ENCODE results near the gene CLK3.
"Not testable (repeated sequence)": the region's sequence is repeated elsewhere in the genome, so short reads cannot be mapped to it uniquely, and the experiment has no call there.

CLK3 gene

DNA sequence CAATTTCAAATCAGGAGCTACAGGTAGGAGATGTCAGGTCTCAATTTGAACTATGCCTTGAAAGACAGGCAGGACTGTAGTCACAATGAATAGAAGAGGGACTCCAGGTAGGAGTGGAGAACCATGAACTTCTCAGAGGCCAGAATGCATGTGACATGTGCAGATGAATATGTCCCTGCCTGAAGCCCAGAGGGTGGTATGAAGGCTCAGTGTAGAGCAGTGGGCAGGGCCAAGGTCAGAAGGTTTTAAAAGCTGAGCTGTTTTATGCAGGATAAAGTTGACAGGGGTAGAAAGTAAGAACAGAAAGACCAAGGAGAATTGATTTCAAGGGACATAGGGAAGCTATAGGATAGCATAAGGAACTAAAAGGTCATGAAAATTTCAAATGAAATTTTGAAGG lies 30.8 kb downstream of the CLK3 start:
- no peak for DNase-seq

DNA sequence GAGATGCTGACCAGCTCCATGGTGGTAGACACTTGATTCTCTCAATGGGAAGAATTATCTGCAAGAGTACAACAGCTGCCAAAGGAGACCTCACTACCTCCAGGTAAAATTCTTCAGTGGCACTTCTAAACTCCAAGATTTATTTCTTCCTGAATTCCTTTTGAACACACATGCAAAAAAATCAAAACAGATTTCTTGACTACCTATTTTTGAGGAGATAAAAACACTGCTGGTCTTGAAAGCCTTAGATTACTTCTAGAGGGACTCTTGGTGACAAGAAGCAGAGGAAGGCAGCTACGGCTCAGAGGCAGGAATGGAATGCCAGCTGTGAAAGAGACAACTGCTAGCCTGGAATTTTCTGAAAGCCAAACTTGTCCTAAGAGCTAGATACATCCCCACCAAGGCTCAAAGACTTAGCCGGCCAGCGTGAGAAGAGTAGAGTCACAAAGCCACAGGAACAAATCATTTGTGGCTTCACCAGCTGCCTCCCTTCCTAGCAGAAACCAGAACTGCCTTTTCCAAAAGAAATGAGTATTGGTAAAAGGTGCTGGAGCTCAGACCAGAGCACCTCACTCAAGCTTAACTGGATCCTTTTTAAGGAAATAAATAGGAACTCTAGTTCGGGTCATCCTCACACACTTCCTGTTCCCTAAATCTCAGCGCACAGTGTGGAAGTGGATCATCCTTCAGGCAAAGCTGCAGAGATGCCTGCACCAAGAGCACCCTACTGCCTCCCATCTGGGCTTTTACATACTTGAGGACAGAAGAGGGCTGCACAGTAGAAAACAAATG lies 32.6 kb downstream of the CLK3 start:
- no peak for DNase-seq

DNA sequence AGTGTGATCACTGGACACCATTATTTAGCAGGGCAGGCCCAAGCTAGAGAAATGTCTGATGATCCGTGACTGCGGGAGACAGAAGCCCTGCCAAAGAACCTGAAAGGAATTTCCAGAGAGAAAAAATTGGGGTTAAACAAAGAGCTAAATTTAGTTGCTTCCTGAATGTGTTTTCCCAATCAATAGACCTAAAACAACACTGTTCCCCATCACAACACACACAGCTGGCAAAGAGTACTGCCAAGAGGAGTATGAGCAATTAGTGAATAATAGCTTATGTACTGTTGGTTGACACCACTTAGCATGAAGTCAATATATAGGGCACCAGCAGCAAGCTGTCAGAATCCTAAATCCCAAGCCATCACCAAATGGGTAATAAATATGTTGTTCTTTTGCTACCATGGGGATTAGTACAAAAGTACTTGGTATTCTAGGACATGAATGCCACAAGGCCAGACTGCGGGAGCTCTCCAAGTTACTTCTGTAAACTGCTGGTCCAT lies 35.7 kb downstream of the CLK3 start:
- no peak for DNase-seq

DNA sequence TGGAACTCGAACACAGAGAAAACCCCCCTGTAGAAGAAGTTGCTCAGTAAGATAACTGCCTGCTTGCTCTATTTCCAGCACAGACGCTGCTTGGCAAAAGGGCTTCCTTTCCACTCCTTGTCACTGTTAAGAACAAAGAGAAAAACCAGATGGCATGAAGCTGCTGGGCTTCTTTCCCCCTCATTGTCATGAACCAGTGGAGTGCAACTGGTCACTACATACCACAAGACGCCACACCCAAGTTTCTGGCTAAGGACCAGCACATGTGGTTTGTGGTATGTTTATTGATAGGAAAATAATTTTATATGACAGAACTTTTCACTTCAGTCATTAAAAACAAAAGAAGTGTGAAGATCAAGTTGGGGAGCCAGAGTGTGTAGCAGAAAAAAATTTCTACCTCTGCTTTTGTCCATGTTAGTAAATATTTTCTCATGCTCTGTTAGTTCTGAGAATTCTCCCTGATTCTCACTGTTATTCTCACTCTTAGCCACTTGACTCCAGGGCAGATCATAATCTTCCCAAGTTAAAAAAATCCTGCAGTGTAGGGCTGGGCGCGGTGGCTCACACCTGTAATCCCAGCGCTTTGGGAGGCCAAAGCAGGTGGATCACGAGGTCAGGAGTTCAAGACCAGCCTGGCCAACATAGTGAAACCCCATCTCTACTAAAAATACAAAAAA lies 37.9 kb downstream of the CLK3 start:
- no peak for DNase-seq

DNA sequence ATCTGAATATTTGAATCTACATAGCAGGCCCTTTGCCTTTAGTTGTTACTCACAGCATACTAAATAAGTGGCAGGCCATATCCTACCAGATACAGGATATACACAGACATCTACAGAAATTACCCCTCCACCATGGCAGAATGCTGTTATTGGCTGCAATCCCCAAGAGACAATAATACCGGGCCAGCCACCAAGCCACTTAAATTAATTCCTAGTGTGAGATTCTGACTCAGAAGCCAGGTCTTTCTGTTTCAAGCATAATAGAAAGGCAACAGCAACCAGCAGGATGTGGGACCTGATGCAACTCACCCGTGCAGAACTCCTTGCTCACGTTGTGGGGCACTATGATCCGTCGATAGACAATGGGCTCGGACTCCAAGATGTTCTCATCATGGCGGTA lies 39.8 kb downstream of the CLK3 start:
- DNase-seq = no peak

DNA sequence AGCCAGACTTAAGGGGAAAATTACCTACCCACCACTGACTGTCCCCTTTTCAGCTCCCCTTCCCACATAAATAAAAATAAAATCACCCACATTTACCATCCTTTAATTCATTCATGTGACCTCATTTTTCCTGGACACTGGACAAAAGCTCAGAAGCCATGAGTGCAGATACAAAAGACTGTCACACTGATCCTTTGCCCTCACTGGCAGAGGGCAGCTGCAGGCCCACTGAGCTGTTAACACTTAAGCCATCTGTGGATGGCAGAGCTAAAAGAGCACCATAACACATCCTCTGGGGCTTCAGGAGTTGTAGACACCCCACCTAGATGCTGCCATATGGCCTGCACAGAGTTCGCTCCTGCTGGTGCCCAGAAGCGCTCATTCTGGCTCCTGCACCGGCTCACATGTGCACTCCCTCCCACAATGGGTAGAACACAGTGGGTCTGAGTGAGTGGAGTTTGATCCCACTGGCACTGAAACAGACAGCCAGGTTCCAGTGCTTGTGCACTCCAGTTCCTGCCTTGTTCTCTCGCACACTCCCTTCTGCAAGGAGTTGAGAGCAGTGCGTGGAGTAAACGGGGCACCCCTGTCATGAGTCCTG lies 41.4 kb downstream of the CLK3 start:
- no peak for DNase-seq

DNA sequence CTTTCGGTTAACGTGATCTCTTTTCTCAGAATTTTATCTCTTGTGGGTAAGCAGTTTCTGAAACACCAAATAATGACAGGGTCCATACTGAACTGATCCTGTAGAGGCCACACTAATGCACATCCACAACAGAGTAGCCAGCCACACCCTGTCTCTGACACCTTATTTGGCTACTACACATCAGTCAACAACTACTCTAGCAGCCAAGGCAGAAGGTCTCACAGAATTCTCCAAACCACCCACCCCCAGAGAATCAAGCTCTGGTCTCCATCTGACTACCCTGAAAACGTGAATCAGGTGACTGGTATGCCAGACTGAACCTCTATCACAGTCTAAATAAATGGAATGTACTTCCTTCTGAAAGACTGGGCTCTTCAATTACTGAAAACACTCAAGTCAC lies 42.2 kb downstream of the CLK3 start:
- DNase-seq = no peak

DNA sequence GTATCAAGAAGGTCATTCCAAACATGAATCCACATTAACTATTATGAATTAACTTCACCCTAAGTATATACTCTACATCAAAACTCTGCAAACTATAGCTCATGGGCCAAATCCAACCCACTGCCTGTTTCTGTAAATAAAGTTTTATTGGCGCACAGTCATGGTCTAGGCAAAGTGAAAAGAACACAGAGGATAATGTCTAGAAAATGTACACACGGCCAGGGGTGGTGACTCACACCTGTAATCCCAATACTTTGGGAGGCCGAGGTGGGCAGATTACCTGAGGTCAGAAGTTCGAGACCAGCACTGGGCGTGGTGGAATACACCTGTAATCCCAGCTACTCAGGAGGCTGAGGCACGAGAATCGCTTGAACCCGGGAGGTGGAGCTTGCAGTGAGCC lies 45.6 kb downstream of the CLK3 start:
- DNase-seq = not testable (repeated sequence)

DNA sequence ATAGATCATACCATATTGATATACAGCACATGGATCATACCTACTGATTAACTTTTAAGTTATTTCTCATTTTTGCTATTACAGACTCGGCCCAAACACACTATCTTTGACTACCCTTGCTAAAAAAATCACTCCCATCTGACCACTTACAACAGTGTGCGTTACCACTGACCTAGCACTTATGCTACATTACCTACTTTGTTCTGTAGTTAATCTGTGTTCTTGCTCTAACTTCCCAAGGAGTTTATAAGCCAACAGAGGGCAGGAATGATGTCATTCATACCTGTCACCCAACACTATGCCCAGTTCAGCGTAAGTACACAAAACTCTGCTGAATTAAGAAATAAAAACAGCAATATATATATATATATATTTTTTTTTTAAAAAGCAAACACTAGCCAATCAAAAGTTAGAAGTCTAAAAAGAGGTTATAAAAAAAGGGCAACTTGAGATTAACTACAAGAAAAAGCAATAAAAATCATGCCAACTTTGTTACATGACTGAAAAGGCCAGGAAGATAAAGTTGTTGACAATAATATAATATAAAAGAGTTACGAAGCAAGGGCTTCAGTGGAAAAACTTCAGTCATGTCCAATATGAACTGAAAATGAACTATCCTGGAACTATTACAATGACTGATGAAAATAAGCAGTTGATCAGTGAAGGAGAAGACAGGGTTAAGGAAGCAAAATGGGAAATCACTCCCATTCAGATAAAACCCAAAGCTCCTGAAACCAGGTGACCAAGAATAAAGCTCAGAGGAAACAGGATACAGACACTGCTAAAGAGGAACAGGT lies 46.6 kb downstream of the CLK3 start:
- no peak for DNase-seq

DNA sequence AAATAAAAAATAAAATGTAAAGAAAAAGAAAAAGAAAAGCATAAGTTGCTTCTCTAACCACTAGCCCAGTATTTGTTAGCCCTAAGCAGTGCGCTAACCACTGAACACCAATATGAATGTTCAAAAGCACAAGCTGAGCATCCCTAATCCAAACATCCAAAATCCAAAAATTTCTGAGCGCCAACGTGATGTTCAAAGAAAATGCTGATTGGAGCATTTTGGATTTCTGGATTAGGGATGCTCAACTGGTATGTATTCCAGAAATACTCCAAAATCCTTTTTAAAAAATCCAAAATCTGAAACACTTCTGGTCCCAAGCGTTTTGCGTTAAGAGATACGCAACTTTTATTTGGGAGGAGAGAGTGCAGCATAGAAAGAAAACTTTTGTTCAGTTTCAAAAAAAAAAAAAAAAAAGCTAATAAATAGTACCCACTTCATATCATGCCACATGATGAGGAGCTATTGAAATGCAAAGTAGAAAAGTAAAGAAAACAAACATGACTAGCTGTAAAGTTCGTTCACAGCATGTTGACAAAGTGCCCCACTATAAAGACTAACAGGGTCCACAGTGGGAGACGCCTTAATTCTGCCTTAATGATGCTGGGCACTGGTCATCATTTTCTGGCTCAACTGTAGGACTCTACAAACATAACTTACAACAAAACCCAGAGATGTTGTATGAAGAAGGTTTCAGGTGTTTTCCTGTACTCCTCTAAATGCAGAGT lies 47.8 kb downstream of the CLK3 start:
- DNase-seq = no peak

DNA sequence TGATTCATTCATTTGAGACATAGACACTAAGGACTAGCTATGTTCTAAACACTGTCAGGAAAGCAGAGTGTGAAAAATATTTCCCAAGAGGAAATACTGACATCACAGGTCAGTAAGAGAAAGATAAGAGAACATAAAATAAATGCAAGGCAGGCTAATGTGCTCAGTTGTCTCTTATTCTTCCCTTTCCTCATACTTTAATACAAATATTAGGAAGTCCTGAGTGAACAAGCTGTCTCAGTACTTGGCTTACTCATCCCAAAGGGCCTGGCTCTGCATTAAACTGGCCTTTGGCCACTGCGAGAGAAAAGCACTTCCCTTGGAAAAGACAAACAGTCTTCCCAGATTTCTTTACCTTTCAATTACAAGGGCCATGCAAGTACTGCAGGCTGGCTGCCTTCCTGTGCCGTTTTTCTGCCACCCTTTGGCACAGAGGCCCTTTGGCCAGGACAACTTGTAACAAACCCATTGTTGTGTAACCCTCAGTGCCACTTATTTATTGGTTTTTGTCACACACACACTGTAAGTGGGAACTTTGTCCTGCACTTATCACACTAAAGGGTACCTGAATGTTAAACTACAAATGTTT lies 48.5 kb downstream of the CLK3 start:
- DNase-seq = no peak

DNA sequence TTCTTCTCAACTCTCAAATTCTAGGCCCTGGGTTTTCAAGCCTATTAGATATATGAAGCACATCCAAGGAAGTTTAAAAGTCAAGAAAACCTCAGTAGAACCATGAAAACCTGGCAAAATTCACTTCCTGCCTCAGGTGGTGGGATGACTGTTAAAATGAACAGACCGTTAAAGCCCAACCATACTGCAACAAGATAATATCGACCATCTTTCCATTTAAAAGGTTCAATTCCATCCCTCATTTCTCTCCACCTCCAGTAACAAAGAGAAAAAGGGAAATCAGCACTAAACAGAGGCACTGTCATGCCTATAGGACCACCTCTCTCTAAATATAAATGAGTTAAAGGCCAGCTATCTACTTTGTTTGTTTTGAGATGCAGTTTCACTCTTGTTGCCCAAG lies 49.0 kb downstream of the CLK3 start:
- DNase-seq = no peak

DNA sequence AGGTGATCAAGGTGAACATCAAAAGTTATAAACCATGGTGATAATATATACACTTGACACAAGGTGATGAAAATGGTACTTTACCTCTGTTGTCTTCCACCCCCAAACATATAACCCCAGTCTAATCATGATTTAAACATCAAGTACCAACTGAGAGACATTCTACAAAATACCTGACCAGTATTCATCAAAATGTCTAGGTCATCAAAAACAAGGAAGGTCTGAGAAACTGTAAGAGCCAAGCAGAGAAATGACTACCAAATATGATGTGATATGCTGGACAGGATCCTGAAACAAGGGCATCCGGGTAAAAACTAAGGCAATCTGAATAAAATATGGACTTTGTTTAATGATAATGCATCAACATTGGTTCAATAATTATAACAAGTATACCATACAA lies 52.3 kb downstream of the CLK3 start:
- DNase-seq = no peak

DNA sequence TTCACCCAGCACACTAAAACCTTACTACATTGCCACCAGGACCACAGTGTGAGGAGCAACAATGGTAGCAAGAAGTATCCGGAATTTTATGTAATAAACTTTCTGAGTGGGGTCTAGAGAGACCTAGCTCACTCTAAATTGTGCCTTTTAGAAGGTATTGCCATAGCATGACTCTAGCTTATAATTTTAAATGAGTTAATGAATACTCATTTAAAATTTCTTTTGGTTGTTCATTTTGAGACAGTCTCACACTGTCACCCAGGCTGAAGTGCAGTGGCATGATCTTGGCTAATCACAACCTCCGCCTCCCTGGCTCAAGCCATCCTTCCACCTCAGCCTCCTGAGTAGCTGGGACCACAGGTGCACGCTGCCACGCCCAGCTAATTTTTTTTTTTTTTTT lies 54.0 kb downstream of the CLK3 start:
- DNase-seq = no peak

DNA sequence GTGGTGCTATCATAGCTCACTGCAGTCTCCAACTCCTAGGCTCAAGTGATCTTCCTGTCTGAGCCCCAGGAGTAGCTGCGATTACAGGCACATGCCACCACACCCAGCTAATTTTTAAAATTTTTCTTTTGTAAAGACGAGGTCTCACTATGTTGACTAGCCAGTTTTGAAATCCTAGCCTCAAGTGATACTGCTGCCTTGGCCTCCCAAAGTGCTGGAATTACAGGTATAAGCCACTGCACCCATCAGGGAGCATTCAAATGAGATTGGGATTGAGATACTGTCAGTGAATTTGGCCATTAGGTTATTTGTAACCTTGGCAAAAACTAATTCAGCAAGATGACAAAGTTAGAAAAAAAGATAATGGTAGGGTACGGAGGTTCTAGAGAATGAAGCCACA lies 58.5 kb downstream of the CLK3 start:
- DNase-seq = no peak

DNA sequence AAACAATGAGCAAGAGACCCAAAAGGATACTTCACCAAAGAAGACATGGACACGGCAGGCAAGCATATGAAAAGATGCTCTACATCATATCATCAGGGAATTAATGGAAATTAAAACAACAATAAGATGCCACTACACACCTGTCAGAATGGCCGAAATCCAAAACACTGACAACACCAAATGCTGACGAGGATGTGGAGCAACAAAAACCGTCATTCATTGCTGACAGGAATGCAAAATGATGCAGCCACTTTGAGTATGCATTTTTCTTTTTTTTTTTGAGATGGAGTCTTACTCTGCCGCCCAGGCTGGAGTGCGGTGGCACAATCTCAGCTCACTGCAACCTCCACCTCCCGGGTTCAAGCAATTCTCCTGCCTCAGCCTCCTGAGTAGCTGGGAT lies 61.2 kb downstream of the CLK3 start:
- DNase-seq = no peak
